C4-2B (cell line): Measurements from ENCODE around the gene PCDH19.

Source experiments
- ZFX ChIP-seq: fragments of 450-650 bp; IDR thresholded peaks from 2 replicates; pipeline ENCODE4 v1.6.1; 2017
- TF ChIP-seq, protein P1 (sequence below): fragments of 450-650 bp; conservative IDR thresholded peaks from 2 replicates; pipeline ENCODE4 v1.5.1; 2017; ENCODE audit warnings: mild to moderate bottlenecking

GRCh38 chrX:100356351-100356896, 53.6 kb downstream of the PCDH19 start:
- TF ChIP-seq, protein P1, sequence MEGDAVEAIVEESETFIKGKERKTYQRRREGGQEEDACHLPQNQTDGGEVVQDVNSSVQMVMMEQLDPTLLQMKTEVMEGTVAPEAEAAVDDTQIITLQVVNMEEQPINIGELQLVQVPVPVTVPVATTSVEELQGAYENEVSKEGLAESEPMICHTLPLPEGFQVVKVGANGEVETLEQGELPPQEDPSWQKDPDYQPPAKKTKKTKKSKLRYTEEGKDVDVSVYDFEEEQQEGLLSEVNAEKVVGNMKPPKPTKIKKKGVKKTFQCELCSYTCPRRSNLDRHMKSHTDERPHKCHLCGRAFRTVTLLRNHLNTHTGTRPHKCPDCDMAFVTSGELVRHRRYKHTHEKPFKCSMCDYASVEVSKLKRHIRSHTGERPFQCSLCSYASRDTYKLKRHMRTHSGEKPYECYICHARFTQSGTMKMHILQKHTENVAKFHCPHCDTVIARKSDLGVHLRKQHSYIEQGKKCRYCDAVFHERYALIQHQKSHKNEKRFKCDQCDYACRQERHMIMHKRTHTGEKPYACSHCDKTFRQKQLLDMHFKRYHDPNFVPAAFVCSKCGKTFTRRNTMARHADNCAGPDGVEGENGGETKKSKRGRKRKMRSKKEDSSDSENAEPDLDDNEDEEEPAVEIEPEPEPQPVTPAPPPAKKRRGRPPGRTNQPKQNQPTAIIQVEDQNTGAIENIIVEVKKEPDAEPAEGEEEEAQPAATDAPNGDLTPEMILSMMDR: no peak
- TF ChIP-seq ZFX: no peak
